ENCODE data around the gene GRPEL1.
"Not testable (repeated sequence)": the region's sequence is repeated elsewhere in the genome, so short reads cannot be mapped to it uniquely, and the experiment has no call there.

Gene GRPEL1

DNA sequence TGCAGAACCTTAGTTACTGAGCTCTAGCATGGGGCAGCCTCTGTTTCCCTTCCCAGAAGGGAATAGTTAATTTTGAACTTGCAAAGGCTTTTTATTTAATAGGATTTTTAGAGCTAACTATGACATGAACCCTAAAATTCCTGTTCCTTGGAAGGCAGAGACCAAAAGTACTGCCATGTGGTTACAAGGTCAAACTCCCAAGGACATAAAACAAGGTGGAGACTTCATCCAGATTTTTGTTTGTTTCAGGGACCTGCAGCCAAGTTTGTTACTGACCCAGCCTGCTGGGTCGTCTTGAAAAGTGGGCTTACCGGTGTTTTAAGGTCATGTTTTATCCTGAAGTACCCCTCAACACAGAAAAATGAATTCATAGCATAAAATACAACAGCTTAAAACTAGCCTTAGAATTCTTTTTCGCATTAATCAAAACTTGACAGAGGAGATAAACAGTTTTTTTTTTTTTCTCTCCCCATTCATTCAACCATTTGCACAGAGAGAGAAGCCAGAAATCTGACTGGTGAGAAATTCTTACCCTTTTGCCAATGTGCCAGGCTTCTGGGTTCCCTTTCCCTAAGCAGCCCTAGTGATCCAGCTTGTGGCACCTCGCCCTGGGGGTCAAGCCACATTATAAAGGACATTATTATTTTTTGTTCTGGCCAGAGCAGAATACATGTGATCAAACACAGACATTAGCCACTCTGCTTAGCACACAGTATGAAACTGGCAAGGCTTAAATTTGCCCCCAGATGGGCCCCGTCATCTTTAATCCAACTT lies 21.5 kb upstream of the GRPEL1 start:
- DNase-seq = no peak

DNA sequence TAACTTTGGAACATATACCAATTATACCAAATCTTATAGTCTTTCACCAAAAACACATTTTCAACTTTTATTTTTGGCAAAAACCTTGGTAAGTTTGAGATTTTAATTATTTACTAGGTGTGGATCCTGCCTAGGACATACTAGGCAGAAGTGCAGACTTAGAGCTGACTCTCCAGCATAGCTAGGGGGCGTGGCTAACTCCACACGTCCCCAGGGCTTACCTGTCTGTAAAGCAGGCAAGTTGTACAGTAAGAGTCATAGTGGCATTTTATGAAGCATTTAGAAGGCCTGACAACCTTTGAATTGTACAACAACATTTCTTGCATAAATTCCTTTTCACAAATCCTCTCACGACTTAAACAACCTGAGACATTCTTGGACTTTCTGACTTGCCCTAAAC lies 19.2 kb upstream of the GRPEL1 start:
- DNase-seq = no peak

- no peak for DNase-seq
Observed at GRCh38 chr4:7086384-7086783, 18.5 kb upstream of the GRPEL1 start.

- DNase-seq = not testable (repeated sequence)
Observed at GRCh38 chr4:7084564-7084961, 16.7 kb upstream of the GRPEL1 start.

DNA sequence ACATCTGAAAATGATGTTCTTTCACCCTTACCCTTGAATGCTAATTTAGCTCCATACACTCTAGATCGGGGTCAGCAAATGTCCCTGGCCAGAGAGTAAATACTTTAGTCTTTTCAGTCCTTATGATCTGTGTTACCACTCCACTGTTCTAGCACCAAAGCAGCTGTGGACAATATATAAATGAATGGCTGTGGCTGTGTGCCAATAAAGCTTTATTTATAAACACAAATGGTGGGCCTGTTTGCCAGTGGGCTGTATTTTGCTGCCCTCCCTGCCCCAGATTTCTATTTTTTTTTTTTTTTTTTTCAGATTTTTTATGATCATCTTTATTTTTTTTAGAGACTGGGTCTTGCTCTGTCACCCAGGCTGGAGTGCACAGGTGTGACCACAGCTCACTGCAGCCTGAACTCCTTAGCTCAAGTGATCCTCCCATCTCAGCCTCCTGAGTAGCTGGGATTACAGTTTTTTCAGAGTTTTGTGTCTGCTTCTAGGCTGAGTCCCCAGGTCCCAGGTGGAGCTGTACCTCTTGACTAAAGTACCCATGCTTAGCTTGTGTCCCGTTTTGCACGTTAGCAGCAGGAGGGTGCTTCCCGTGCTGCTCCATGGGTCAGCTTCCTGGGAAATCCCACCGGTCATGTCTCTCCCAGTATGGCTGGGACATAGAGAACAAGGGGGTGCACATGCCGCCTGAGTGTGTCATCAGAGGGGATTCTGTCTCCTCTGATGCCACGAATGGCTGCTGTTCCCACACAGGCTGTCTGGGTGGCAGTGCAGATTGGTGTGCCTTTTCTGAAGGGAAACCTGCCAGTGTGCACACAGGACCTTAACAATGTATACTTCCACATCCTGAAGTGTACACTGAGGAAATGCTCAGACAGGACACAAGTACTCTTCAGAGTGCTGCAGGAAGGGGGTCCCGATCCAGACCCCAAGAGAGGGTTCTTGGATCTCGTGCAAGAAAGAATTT lies 16.0 kb upstream of the GRPEL1 start:
- no peak for DNase-seq

- not testable (repeated sequence) for DNase-seq
Observed at GRCh38 chr4:7079909-7080308, 12.0 kb upstream of the GRPEL1 start.

DNA sequence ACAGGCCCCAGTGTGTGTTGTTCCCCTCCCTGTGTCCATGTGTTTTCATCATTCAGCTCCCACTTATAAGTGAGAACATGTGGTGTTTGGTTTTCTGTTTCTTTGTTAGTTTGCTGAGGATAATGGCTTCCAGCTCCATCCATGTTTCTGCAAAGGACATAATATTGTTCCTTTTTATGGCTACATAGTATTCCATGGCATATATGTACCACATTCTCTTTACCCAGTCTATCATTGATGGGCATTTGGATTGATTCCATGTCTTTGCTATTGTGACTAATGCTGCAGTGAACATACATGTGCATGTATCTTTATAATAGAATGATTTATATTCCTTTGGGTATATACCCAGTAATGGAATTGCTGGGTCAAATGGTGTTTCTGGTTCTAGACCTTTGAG lies 11.6 kb upstream of the GRPEL1 start:
- not testable (repeated sequence) for DNase-seq

- DNase-seq = no peak
Observed at GRCh38 chr4:7078025-7078424, 10.2 kb upstream of the GRPEL1 start.

- DNase-seq = no peak
Observed at GRCh38 chr4:7077371-7077770, 9.5 kb upstream of the GRPEL1 start.

- no peak for DNase-seq
Observed at GRCh38 chr4:7076696-7077082, 8.8 kb upstream of the GRPEL1 start.

GRCh38 chr4:7075962-7076695 lies 8.3 kb upstream of the GRPEL1 start:
- no peak for DNase-seq

GRCh38 chr4:7074426-7074825 lies 6.6 kb upstream of the GRPEL1 start:
- DNase-seq = no peak

DNA sequence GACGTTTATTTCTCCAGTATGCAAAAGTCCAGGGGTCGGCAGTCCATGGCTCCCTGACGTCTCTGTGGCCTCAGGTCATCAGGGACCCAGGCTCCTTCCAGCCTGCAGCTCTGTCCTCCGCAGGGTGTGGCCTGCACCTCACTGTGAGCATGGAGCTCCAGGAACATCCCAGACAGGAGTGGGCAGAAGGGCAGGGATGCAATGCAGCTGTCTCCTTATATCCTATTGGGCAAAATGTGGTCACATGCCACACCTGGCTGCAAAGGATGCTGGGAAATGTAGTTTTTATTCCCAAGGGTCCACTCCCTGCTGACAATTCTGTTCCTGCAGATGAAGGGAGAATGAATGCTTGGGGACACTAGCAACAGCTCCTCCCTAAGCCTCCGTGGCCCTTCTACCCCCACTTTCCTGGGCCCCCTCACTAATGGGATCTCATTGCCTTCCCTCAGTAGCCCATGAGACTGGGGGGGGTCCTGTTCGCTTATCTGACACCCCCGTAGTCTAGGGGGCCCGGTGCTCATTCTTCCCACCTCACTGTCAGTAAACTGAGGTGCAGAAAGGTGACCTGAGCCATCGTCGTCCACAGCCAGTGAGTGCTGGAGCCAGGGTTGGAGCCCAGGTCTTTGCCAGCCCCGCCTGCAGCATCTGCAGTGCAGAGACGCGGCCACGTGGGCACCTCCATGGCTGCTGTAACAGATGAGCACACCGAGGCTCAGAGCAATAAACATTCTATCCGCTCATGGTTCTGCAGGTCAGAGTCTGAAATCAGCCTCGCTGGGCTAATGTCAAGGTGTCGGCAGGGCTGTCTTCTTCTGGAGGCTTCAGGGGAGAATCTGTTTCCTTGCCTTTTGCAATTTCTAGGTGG lies 5.9 kb upstream of the GRPEL1 start:
- peak; percentile 10 to 12 for DNase-seq

- DNase-seq = no peak
Observed at GRCh38 chr4:7073059-7073458, 5.2 kb upstream of the GRPEL1 start.

DNA sequence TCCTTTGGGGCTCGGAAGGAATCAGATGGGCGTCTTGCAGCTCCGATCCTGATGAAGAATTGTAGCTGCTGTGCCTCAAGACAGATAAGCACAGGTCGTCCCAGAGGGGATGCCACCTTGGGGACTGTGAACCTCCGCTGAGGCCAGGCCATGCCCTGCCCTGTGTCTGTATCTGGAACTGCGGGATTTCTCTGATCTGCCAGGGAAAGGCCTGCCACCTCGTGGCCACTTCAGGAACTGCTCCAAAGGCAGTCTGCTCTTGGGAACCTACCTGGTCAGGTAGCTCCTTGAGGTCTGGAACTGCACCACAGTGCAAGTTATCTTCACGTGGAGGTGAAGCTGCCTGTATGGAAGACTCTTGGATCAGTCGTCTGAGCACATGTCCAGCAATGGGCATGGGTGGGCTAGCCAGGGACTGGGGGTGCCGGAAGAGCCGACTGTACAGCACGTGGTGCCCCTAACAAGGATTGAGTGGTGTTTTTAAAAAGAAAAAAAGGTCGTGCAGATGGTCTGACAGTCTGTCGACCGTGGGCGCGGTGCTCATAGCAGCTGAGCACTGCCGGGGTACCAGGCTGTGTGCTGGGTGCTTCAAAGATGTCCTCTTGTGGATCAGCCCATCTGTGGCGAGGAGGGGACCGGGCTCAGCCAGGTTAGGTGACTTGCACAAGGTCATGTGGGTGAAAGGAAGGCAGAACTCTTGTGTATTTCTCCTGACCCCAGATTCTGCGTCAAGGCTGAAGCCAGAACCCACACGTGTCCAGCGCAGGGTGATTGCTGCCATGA lies 3.1 kb upstream of the GRPEL1 start:
- DNase-seq = peak; percentile 69 to 73

GRCh38 chr4:7068883-7069282 lies 1.0 kb upstream of the GRPEL1 start:
- no peak for DNase-seq

DNA sequence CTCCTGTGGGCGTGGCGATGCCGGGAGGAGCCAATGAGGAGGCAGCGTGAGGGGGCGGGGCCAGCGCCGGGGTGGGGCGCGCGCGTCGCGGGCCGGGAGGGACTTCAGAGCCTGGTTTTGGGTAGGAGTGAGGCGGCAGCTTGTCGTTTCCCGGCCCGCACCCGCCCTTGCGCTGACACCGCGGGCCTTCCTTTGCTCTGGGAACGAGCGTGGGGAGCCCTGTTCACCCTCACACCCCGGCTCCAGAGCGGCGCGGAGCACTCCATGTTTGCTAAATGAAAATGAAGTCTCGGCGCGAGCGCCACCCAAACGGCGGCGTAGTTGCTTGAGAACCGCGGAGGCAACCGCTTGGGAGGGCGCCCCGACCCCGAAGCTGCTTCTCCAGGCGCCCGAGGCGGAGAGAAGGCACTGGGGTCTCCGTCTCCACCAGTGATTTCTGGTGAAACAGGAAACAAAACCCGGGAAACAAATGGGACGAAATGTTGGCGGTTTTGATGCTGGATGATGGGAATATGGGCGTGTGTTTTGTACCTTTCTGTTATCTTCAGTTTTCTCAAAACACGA lies 497 bp upstream of the GRPEL1 start:
- DNase-seq = no peak

GRCh38 chr4:7067126-7067451 lies 775 bp downstream of the GRPEL1 start:
- peak; percentile 29 to 37 for DNase-seq

DNA sequence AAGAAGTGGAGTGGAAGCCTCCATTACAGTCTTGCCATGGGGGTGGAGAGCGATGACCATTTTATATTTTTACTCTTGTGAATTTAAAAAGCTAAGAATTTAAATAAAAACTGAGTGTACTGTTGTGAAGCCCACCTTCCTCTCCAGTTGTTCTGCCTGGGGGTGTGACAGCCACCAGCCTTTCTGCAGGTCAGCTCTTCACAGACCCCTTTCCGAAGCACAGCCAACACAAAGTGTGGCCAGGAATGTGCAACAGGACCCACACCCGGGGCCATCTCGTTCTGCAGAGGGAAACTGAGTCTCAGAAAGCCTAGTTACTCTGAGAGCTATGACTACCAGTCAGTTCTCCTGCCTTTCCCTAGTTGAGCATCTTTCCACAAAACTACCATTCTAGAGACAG lies 1.4 kb downstream of the GRPEL1 start:
- no peak for DNase-seq

DNA sequence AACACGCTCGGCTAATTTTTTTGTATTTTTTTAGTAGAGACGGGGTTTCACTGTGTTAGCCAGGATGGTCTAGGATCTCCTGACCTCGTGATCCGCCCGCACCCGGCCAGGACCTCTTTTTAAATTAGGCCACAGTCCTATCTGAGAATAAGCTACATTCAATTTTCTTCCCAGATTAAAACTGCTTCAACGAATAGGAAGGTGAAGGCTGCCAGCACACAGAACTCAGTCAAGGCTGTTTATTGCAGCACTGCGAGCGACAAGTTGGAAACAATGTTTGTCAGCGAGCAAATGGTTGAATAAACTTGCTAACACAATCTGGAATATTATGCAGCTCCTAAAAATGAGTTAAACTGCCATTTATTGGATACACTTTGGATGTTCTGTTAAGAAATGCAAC lies 1.9 kb downstream of the GRPEL1 start:
- DNase-seq = no peak

DNA sequence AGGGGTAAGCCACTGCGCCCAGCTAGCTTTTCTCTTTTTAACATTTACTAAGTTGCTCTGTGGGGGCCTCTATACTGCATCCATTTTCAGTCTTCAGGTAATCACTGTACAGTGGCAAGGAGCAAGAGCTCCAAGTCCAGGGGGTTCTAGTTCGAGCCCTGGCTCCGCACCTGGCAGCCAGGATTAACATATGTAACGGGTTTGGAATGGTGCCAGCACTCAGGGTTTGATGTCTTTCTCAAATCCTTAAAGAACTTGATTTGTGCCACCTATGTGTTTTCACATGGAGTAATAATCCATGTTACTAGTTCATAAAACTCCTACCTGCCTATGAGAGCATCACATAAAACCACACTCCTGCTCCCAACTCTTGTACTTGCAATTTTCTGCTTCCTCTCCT lies 4.5 kb downstream of the GRPEL1 start:
- no peak for DNase-seq
